GM19395 (cell line): ENCODE data around the gene ZNF41.

ENCODE experiments used
- ATAC-seq: cut with Tn5 transposase; IDR thresholded peaks from one replicate; pipeline ENCODE4 v1.9.1; 2021; ENCODE audit warnings: mild to moderate bottlenecking, moderate library complexity; ENCODE audit not compliant: unreplicated experiment

ZNF41 gene

DNA sequence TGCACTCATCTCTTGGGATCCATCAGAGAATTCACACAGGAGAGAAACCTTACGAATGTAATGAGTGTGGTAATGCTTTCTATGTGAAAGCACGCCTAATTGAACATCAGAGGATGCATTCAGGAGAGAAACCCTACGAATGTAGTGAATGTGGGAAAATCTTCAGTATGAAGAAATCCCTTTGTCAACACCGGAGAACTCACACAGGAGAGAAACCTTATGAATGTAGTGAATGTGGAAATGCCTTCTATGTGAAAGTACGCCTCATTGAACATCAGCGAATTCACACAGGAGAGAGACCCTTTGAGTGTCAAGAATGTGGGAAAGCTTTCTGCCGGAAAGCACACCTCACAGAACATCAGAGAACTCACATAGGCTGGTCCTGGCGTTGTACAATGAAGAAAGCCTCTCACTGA lies 69.8 kb downstream of the ZNF41 start:
- ATAC-seq = no peak
